ENCODE results near the gene EPN2. TPM values are rescaled to one million over a fixed set of nuclear protein-coding genes. Genes with fewer than 3 reads are reported as not detected.

EPN2 gene
- total and polyA plus RNA-seq, 2 donors from 2014 or later: 18.0 to 45.4 TPM

- FAIRE-seq (no peak), DNase-seq (peak in 2 of 5 donors; percentile 9 to 39)
- H3K36me3 ChIP-seq (ENCODE audit: control insufficient read depth in 2 of 3, insufficient read depth in 3 of 3, low read length in 3 of 3): no peaks in the 10 kb centered on the region
- H3K4me3 ChIP-seq (ENCODE audit: low read length in 3 of 3): no peak overlapping the region
- no peaks in the 10 kb centered on the region for H3K9me3 ChIP-seq (ENCODE audit: control insufficient read depth in 2 of 3, insufficient read depth in 1 of 3, low read length in 3 of 3)
- H3K9ac ChIP-seq (ENCODE audit: low read length in 3 of 3): no peak overlapping the region
- no peak for TF ChIP-seq CTCF (IDR thresholded peaks at IDR 0.05; ENCODE audit: borderline replicate concordance, extremely low read depth, insufficient read depth)
- peaks cover 0 to 12% (median 6%) of the 10 kb centered on the region in 3 donors for H3K4me1 ChIP-seq (ENCODE audit: control insufficient read depth in 2 of 3, insufficient read depth in 2 of 3, low read depth in 1 of 3, low read length in 3 of 3)
- no peaks in the 10 kb centered on the region for H3K27me3 ChIP-seq (ENCODE audit: control insufficient read depth, insufficient read depth, low read length)
- H3K27ac ChIP-seq (ENCODE audit: low read depth in 2 of 2, low read length in 2 of 2): no peak overlapping the region
- intact Hi-C loops (cut with DNase I): no loop called here
Measured at GRCh38 chr17:19335951-19336631, 98.9 kb downstream of the EPN2 start.

- FAIRE-seq (no peak), DNase-seq (peak in 4 of 5 donors; percentile 27 to 82 (median 62))
- no peak overlapping the region for H3K27ac ChIP-seq (ENCODE audit: low read depth in 2 of 2, low read length in 2 of 2)
- peaks cover 0 to 12% (median 6%) of the 10 kb centered on the region in 3 donors for H3K4me1 ChIP-seq (ENCODE audit: control insufficient read depth in 2 of 3, insufficient read depth in 2 of 3, low read depth in 1 of 3, low read length in 3 of 3)
- H3K9me3 ChIP-seq (ENCODE audit: control insufficient read depth in 2 of 3, insufficient read depth in 1 of 3, low read length in 3 of 3): no peaks in the 10 kb centered on the region
- no peaks in the 10 kb centered on the region for H3K36me3 ChIP-seq (ENCODE audit: control insufficient read depth in 2 of 3, insufficient read depth in 3 of 3, low read length in 3 of 3)
- TF ChIP-seq CTCF (IDR thresholded peaks at IDR 0.05; ENCODE audit: borderline replicate concordance, extremely low read depth, insufficient read depth): no peak
- no peaks in the 10 kb centered on the region for H3K27me3 ChIP-seq (ENCODE audit: control insufficient read depth, insufficient read depth, low read length)
- H3K9ac ChIP-seq (ENCODE audit: low read length in 3 of 3): no peak overlapping the region
- no peak overlapping the region for H3K4me3 ChIP-seq (ENCODE audit: low read length in 3 of 3)
- intact Hi-C loops (cut with DNase I): no loop called here
Measured at GRCh38 chr17:19336938-19337711, 100.0 kb downstream of the EPN2 start.

GRCh38 chr17:19337712-19338023 is 100.5 kb downstream of the EPN2 start:
- intact Hi-C loops (cut with DNase I): no loop called here

More at GRCh38 chr17:19337712-19338023, 100.5 kb downstream of the EPN2 start:
- Histone ChIP-seq H3K36me3 (ENCODE audit: control insufficient read depth in 2 of 3, insufficient read depth in 3 of 3, low read length in 3 of 3) (no peaks in the 10 kb centered on the region), H3K9me3 (ENCODE audit: control insufficient read depth in 2 of 3, insufficient read depth in 1 of 3, low read length in 3 of 3) (no peaks in the 10 kb centered on the region), H3K9ac (ENCODE audit: low read length in 3 of 3) (no peak overlapping the region), H3K27ac (ENCODE audit: low read depth in 2 of 2, low read length in 2 of 2) (no peak overlapping the region), H3K4me1 (ENCODE audit: control insufficient read depth in 2 of 3, insufficient read depth in 2 of 3, low read depth in 1 of 3, low read length in 3 of 3) (peaks cover 0 to 14% (median 6%) of the 10 kb centered on the region in 3 donors), H3K4me3 (ENCODE audit: low read length in 3 of 3) (no peak overlapping the region), H3K27me3 (ENCODE audit: control insufficient read depth, insufficient read depth, low read length) (no peaks in the 10 kb centered on the region)
- DNase-seq (no peak), FAIRE-seq (no peak)
- no peak for TF ChIP-seq CTCF (IDR thresholded peaks at IDR 0.05; ENCODE audit: borderline replicate concordance, extremely low read depth, insufficient read depth)

Measured in kidney (tissue), 14 donors.